Bronchial epithelial cell (primary cell): ENCODE data around the gene POTEB. TPM values are rescaled to one million over a fixed set of nuclear protein-coding genes. Genes with fewer than 3 reads are reported as not detected.
A peak's percentile ranks its signal among the peaks of the same experiment; 100 is the strongest.
"Not testable (repeated sequence)": the region's sequence is repeated elsewhere in the genome, so short reads cannot be mapped to it uniquely, and the experiment has no call there.

Source experiments
- DNase-seq: peaks from one replicate; pipeline ENCODE4 v3.0.0-alpha.2; 2010; ENCODE audit warnings: low read depth
- FAIRE-seq: peaks from 2 replicates; lab custom pipeline; 2011; peaks lifted over from hg19 to GRCh38; lab: Jason Lieb, UNC
- H3K27me3 ChIP-seq: 2 replicates; pipeline ENCODE4 v1.5.1; 2011; ENCODE audit warnings: low read length; ENCODE audit not compliant: control insufficient read depth, insufficient read depth
- H3K36me3 ChIP-seq: 2 replicates; pipeline ENCODE4 v1.5.1; 2011; ENCODE audit warnings: low read length; ENCODE audit not compliant: control insufficient read depth, insufficient read depth
- H3K4me3 ChIP-seq: 2 replicates; pipeline ENCODE4 v1.5.1; 2011; ENCODE audit warnings: mild to moderate bottlenecking, low read depth, low read length, control low read depth
- total RNA-seq: library from RNA; depleted of rRNA; stranded (reverse); fragments of >200 nt; gene quantifications from 2 replicates; pipeline ENCODE4 v1.2.1, GENCODE V29; 2014

POTEB gene
- not detected in 2 replicates for total RNA-seq

DNA sequence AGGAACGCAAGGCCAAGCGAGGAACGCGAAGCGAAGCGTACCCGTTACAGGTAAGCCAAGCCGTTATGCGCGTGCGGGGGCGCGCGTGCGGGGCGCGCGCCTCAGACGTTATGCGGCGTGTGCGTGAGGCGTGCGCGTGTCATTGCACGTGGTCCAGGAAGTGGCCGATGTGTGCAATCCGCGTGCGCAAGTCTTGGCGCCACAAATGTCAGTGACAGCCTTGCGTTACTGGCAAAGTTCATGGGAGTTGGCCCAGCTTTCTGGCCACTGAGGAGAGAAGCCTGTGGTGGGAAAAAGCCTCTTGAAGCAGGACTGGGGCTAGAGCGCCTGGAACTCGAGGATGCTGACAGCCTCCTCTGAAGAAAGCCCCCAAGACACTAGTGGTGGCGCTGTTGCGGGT lies at the start of gene POTEB:
TSS of gene POTEB (minus strand) at position 101 of the 400 bp plus-strand sequence. CDS start 489 bp downstream, outside the sequence.
- H3K4me3 ChIP-seq, H3K36me3 ChIP-seq, FAIRE-seq: not testable (repeated sequence)

DNA sequence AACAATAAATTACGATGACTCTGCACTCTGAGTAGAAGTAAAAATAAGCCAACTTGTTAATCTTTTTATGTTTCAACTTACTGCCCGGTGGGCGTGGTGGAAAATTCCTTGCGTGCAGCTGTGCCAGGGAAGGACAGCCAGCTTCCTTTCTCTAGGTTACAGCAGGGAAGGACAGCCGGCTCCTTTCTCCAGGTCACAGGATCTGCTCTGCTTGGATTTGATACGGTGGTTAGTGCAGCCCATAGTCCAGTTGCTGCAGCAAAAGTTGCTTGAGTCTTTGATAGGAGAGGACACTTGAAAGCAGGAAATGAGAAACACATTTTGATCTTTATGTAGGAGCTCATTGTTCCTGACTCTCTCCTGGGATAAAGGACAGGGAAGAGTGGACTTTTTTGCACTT lies 13.4 kb upstream of the POTEB start:
- DNase-seq = not testable (repeated sequence)

More for the DNA sequence above, at the start of gene POTEB:
- H3K27me3 ChIP-seq, DNase-seq: not testable (repeated sequence)

DNA sequence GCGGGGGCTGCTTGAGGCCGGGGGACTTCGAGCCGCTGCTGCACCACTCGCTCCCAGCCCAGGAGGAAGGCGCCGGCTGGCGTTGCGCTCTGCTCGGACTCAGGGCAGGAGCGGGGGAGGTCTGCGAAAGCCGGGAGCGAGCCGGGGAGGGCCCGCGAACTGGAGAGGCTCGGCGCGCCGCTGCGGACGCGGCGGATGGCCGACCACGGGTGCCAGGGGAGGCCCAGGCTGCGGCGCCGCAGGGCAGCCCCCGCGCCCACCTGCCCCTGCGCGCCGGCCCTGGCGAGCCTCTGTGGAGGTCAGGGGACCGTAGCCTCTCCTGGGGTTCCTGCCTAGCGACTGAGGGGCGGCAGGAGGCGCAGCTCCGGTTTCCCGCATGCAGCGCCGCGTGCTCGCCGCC lies 12.0 kb upstream of the POTEB start:
- FAIRE-seq, H3K27me3 ChIP-seq, DNase-seq, H3K36me3 ChIP-seq, H3K4me3 ChIP-seq: not testable (repeated sequence)

More for the DNA sequence above, 13.4 kb upstream of the POTEB start:
- not testable (repeated sequence) for H3K4me3 ChIP-seq, H3K27me3 ChIP-seq, H3K36me3 ChIP-seq
- FAIRE-seq = peak; percentile 95

DNA sequence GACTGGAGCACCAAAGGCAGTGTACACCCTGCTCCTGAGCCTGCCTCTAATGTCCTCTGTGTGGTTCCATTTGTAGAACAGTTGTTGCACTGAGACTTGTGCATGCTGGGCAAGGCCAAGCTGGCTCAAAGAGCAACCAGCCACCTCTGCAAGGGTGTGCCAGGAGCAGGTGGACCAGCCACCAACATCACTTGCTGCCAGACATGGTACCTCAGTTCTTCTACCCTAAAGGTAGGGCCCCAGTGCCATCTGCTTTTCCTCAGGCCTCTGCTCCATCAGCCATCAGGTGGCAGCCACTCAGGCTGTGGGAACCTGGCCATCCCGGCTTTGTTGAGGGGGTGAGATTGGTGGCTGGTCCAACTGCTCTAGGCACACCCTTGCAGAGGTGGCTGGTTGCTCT lies 38.7 kb downstream of the POTEB start:
- H3K4me3 ChIP-seq, H3K27me3 ChIP-seq, H3K36me3 ChIP-seq, FAIRE-seq, DNase-seq: not testable (repeated sequence)

Other genes with a start within 250 kb of the POTEB start
- gene OR4M2, start 202.8 kb upstream of the POTEB start, total RNA-seq = not detected in 2 replicates